Chondrocyte (in vitro differentiated cells): Measurements from ENCODE around the gene CRYZL1. TPM values are rescaled to one million over a fixed set of nuclear protein-coding genes. Genes with fewer than 3 reads are reported as not detected.
"Not testable (repeated sequence)": the region's sequence is repeated elsewhere in the genome, so short reads cannot be mapped to it uniquely, and the experiment has no call there.

ENCODE experiments used
- DNase-seq: peaks from one replicate; pipeline ENCODE4 v3.0.0; 2021; ENCODE audit warnings: mixed read lengths, low spot score
- H3K27ac Mint-ChIP-seq: one replicate; pipeline ENCODE4 v1.8.0; 2021; ENCODE audit warnings: mild to moderate bottlenecking, moderate library complexity, mixed read lengths; ENCODE audit not compliant: unreplicated experiment
- H3K27me3 Mint-ChIP-seq: 2 replicates; pipeline ENCODE4 v1.8.0; 2021; ENCODE audit warnings: low read depth, mixed read lengths
- H3K36me3 Mint-ChIP-seq: 2 replicates; pipeline ENCODE4 v1.8.0; 2021; ENCODE audit warnings: low read depth, mixed read lengths
- H3K4me1 Mint-ChIP-seq: 2 replicates; pipeline ENCODE4 v1.8.0; 2021; ENCODE audit warnings: low read depth, mild to moderate bottlenecking, mixed read lengths
- H3K4me3 Mint-ChIP-seq: one replicate; pipeline ENCODE4 v1.8.0; 2021; ENCODE audit warnings: mild to moderate bottlenecking, moderate library complexity, mixed read lengths; ENCODE audit not compliant: unreplicated experiment
- H3K9me3 Mint-ChIP-seq: 2 replicates; pipeline ENCODE4 v1.8.0; 2021; ENCODE audit warnings: low read depth, mixed read lengths
- total RNA-seq: library from RNA; stranded (reverse); gene quantifications from 3 replicates; pipeline ENCODE4 v1.2.1, GENCODE V29; 2021
- TF ChIP-seq, protein P1 (sequence below): fragments of 200-600 bp; sonication (generic); IDR thresholded peaks from 2 replicates; pipeline ENCODE4 v1.5.0; 2021; ENCODE audit warnings: antibody characterized with exemption, mild to moderate bottlenecking, moderate library complexity

The CRYZL1 gene
- total RNA-seq, 1 donor from 2014 or later, result 30.4 TPM

DNA sequence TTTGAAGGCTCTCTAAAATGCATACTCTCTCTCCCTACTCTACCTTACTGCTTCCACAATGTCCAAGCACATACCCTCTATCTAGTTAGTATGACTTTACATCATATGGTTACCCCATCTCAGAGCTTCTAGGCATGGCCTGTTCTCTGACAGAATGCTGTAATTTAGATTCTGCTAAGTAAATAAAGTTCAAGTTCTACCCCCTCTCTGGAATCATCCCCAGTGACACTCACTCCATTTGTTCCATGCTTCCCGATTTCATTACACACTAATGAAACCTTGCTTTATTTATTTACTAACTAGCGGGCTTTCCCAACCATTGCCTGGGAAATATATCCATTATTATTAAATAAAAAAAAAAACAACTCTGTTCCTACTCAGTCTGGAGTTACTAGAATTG lies 7.3 kb downstream of the CRYZL1 start:
- Mint-ChIP-seq H3K4me3 (no peak overlapping the region), H3K27ac (no peak overlapping the region), H3K9me3 (no peaks in the 10 kb centered on the region), H3K36me3 (peaks cover 11% of the 10 kb centered on the region), H3K4me1 (peaks cover 6% of the 10 kb centered on the region), H3K27me3 (no peaks in the 10 kb centered on the region)
- TF ChIP-seq, protein P1, sequence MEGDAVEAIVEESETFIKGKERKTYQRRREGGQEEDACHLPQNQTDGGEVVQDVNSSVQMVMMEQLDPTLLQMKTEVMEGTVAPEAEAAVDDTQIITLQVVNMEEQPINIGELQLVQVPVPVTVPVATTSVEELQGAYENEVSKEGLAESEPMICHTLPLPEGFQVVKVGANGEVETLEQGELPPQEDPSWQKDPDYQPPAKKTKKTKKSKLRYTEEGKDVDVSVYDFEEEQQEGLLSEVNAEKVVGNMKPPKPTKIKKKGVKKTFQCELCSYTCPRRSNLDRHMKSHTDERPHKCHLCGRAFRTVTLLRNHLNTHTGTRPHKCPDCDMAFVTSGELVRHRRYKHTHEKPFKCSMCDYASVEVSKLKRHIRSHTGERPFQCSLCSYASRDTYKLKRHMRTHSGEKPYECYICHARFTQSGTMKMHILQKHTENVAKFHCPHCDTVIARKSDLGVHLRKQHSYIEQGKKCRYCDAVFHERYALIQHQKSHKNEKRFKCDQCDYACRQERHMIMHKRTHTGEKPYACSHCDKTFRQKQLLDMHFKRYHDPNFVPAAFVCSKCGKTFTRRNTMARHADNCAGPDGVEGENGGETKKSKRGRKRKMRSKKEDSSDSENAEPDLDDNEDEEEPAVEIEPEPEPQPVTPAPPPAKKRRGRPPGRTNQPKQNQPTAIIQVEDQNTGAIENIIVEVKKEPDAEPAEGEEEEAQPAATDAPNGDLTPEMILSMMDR, result no peak
- no peak for DNase-seq

GRCh38 chr21:33626151-33626550 lies 15.4 kb downstream of the CRYZL1 start:
- H3K36me3 Mint-ChIP-seq, result peaks cover 17% of the 10 kb centered on the region
- DNase-seq, H3K4me1 Mint-ChIP-seq, H3K4me3 Mint-ChIP-seq, H3K27ac Mint-ChIP-seq, H3K27me3 Mint-ChIP-seq, H3K9me3 Mint-ChIP-seq: not testable (repeated sequence)

GRCh38 chr21:33622253-33622652 lies 19.3 kb downstream of the CRYZL1 start:
- no peaks in the 10 kb centered on the region for H3K4me1 Mint-ChIP-seq
- H3K27me3 Mint-ChIP-seq, result no peaks in the 10 kb centered on the region
- TF ChIP-seq, protein P1, result no peak
- no peaks in the 10 kb centered on the region for H3K9me3 Mint-ChIP-seq
- H3K4me3 Mint-ChIP-seq, result no peak overlapping the region
- no peak overlapping the region for H3K27ac Mint-ChIP-seq
- H3K36me3 Mint-ChIP-seq, result peaks cover 21% of the 10 kb centered on the region
- no peak for DNase-seq

DNA sequence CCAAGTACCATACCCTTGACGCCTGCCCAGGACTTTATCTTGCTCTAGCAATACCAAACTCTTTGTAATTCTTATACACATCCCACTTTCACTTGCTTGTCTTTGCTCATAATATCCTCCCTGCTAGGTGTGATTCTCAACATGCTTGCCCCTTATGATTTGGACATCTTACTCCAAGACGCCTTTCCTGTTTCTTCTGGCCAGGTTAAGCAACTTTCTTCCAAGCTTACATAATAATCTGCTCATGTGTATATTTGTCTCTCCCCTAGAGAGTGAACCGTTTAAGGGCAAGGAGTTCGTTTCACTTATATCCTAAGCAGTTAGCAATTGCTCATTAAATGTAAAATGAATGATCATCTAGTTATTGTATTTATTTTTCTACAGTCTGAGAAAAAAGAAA lies 21.8 kb downstream of the CRYZL1 start:
- Mint-ChIP-seq H3K9me3 (no peaks in the 10 kb centered on the region), H3K4me3 (no peak overlapping the region), H3K36me3 (peaks cover 24% of the 10 kb centered on the region), H3K4me1 (no peaks in the 10 kb centered on the region), H3K27ac (no peak overlapping the region), H3K27me3 (no peaks in the 10 kb centered on the region)
- no peak for DNase-seq
- TF ChIP-seq, protein P1, result no peak

- H3K27me3 Mint-ChIP-seq, result no peaks in the 10 kb centered on the region
- TF ChIP-seq, protein P1, result no peak
- H3K4me1 Mint-ChIP-seq, result no peaks in the 10 kb centered on the region
- no peak for DNase-seq
- peaks cover 20% of the 10 kb centered on the region for H3K36me3 Mint-ChIP-seq
- no peaks in the 10 kb centered on the region for H3K9me3 Mint-ChIP-seq
- H3K4me3 Mint-ChIP-seq, result no peak overlapping the region
- no peak overlapping the region for H3K27ac Mint-ChIP-seq
Observed at GRCh38 chr21:33618407-33618806, 23.1 kb downstream of the CRYZL1 start.

GRCh38 chr21:33617565-33617964 lies 24.0 kb downstream of the CRYZL1 start:
- not testable (repeated sequence) for H3K27me3 Mint-ChIP-seq, H3K27ac Mint-ChIP-seq, H3K4me1 Mint-ChIP-seq, H3K9me3 Mint-ChIP-seq, DNase-seq, H3K4me3 Mint-ChIP-seq
- peaks cover 21% of the 10 kb centered on the region for H3K36me3 Mint-ChIP-seq
